Hepatic stellate cell (primary cell): ENCODE measurements around the gene GHR.
"Not testable (repeated sequence)": the region's sequence is repeated elsewhere in the genome, so short reads cannot be mapped to it uniquely, and the experiment has no call there.

Source experiments
- DNase-seq: peaks from one replicate; pipeline ENCODE4 v3.0.0; 2011; ENCODE audit warnings: low spot score

Gene GHR

GRCh38 chr5:42645138-42645537, 221.9 kb downstream of the GHR start:
- DNase-seq, result no peak

- no peak for DNase-seq
Measured at GRCh38 chr5:42648036-42648435, 224.8 kb downstream of the GHR start.

GRCh38 chr5:42648915-42649314, 225.7 kb downstream of the GHR start:
- DNase-seq, result no peak

- DNase-seq, result no peak
Measured at GRCh38 chr5:42650084-42650483, 226.8 kb downstream of the GHR start.

GRCh38 chr5:42653705-42654104, 230.5 kb downstream of the GHR start:
- no peak for DNase-seq

- no peak for DNase-seq
Measured at GRCh38 chr5:42654645-42655044, 231.4 kb downstream of the GHR start.

- no peak for DNase-seq
Measured at GRCh38 chr5:42655982-42656650, 232.9 kb downstream of the GHR start.

- DNase-seq, result no peak
Measured at GRCh38 chr5:42656651-42657015, 233.4 kb downstream of the GHR start.

- not testable (repeated sequence) for DNase-seq
Measured at GRCh38 chr5:42659869-42660268, 236.6 kb downstream of the GHR start.

GRCh38 chr5:42665857-42666256, 242.6 kb downstream of the GHR start:
- no peak for DNase-seq

GRCh38 chr5:42666869-42667268, 243.6 kb downstream of the GHR start:
- no peak for DNase-seq

- DNase-seq, result no peak
Measured at GRCh38 chr5:42668254-42668653, 245.0 kb downstream of the GHR start.

- DNase-seq, result no peak
Measured at GRCh38 chr5:42672925-42673324, 249.7 kb downstream of the GHR start.

GRCh38 chr5:42675602-42676001, 252.4 kb downstream of the GHR start:
- no peak for DNase-seq

- no peak for DNase-seq
Measured at GRCh38 chr5:42676362-42676761, 253.1 kb downstream of the GHR start.

GRCh38 chr5:42677156-42677842, 254.1 kb downstream of the GHR start:
- DNase-seq, result no peak

GRCh38 chr5:42680046-42680445, 256.8 kb downstream of the GHR start:
- no peak for DNase-seq

GRCh38 chr5:42685078-42685477, 261.8 kb downstream of the GHR start:
- DNase-seq, result not testable (repeated sequence)

- no peak for DNase-seq
Measured at GRCh38 chr5:42689391-42689790, 266.2 kb downstream of the GHR start.

- no peak for DNase-seq
Measured at GRCh38 chr5:42691413-42691937, 268.2 kb downstream of the GHR start.

- DNase-seq, result no peak
Measured at GRCh38 chr5:42701351-42702059, 278.3 kb downstream of the GHR start.

- no peak for DNase-seq
Measured at GRCh38 chr5:42703238-42703637, 280.0 kb downstream of the GHR start.

GRCh38 chr5:42715785-42716184, 292.5 kb downstream of the GHR start:
- no peak for DNase-seq
